ENCODE data around the gene ZBTB39.

DNA sequence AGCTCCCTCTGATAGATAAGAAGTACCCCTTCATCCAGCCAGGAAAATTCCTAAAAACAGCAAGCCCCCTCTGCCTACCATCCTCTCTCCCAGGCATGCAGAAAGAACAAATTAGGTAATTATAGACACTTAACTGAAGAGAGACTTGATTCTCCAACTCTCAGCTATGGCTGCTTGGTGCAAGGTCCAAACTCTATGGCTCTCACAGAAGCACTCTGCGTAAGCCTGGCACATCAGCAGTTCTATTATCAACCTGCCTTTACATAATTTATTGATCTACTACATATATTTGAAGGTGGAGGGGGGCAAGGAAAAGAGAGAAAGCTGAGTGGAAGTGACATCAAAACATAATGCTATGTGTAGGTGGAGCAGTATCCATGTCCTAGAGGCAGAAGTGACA, 44.7 kb upstream of the ZBTB39 start:
- TF ChIP-seq BHLHE40 (IDR thresholded peaks at IDR 0.05; ENCODE audit: borderline replicate concordance) (no peak), FOXK2 (IDR thresholded peaks at IDR 0.05) (no peak), NFRKB (IDR thresholded peaks at IDR 0.05) (no peak), ARNT (IDR thresholded peaks at IDR 0.05) (no peak), SP1 (IDR thresholded peaks at IDR 0.05) (no peak), L3MBTL2 (conservative IDR thresholded peaks at IDR 0.05) (no peak), SUZ12 (IDR thresholded peaks at IDR 0.05) (no peak), ELF4 (IDR thresholded peaks at IDR 0.05) (no peak)
- TF ChIP-seq, protein P1, sequence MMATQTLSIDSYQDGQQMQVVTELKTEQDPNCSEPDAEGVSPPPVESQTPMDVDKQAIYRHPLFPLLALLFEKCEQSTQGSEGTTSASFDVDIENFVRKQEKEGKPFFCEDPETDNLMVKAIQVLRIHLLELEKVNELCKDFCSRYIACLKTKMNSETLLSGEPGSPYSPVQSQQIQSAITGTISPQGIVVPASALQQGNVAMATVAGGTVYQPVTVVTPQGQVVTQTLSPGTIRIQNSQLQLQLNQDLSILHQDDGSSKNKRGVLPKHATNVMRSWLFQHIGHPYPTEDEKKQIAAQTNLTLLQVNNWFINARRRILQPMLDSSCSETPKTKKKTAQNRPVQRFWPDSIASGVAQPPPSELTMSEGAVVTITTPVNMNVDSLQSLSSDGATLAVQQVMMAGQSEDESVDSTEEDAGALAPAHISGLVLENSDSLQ (IDR thresholded peaks at IDR 0.05): no peak

All from HEK293T (cell line).